ENCODE results near the gene THUMPD3.

- TF ChIP-seq POLR2A (IDR thresholded peaks at IDR 0.05; ENCODE audit: low read length) = no peak
- TF ChIP-seq GATA1 (IDR thresholded peaks at IDR 0.05; ENCODE audit: low read depth, low read length) = no peak
Observed at GRCh38 chr3:9405756-9406155, 42.9 kb downstream of the THUMPD3 start.

Measured in erythroblast (primary cell).